ENCODE data around the gene ENTHD1. TPM values are rescaled to one million over a fixed set of nuclear protein-coding genes. Genes with fewer than 3 reads are reported as not detected.

Gene ENTHD1
- total and polyA plus RNA-seq, 8 donors = not detected

- no peaks in the 10 kb centered on the region for H3K9me3 ChIP-seq
- 63 to 79% (median 71%) methylated on average over 6 of the region's 6 CpGs for WGBS, 5 donors
- no peak for DNase-seq
- intact Hi-C loops (cut with DNase I; ENCODE audit: low total_unique reads) = no loop called here
- H3K27me3 ChIP-seq = peaks cover 0 to 10% (median 4%) of the 10 kb centered on the region in 3 donors
- H3K4me3 ChIP-seq = no peak overlapping the region
- no peaks in the 10 kb centered on the region for H3K36me3 ChIP-seq
- TF ChIP-seq POLR2AphosphoS5 (IDR thresholded peaks at IDR 0.05) (no peak), EP300 (IDR thresholded peaks at IDR 0.05) (no peak), POLR2A (IDR thresholded peaks at IDR 0.05) (no peak), CTCF (IDR thresholded peaks at IDR 0.05) (no peak)
- H3K4me1 ChIP-seq = peaks cover 0 to 11% (median 0%) of the 10 kb centered on the region in 4 donors
- H3K27ac ChIP-seq = no peak overlapping the region
Measured at GRCh38 chr22:39936523-39937145, 43.1 kb upstream of the ENTHD1 start.

DNA sequence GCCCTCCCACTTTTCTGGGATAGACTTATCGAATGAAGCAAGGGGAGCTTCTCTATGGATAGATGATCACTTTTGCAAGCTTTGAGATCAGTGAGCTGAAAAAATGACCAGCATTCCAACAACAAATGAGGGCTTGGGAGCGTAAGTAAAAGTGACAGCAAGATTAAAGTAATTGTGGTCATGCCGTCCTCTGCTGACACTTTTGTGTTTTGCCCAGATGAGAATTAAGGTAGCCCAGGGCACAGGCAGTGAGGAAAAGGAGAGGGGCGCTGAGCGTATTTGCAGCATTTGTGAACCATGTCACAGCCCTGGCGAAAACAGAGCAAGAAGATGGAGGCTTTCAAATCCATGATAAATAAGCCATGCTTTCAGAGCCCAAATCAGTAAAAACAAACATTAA lies 42.1 kb upstream of the ENTHD1 start:
- no peak for TF ChIP-seq EP300 (IDR thresholded peaks at IDR 0.05)
- TF ChIP-seq CTCF (IDR thresholded peaks at IDR 0.05) = no peak
- TF ChIP-seq POLR2AphosphoS5 (IDR thresholded peaks at IDR 0.05) = no peak
- TF ChIP-seq POLR2A (IDR thresholded peaks at IDR 0.05) = no peak
- Histone ChIP-seq H3K4me3 (no peak overlapping the region), H3K4me1 (peaks cover 0 to 11% (median 0%) of the 10 kb centered on the region in 4 donors), H3K36me3 (no peaks in the 10 kb centered on the region), H3K27me3 (peaks cover 0 to 18% (median 4%) of the 10 kb centered on the region in 3 donors), H3K27ac (no peak overlapping the region), H3K9me3 (no peaks in the 10 kb centered on the region)
- intact Hi-C loops (cut with DNase I; ENCODE audit: low total_unique reads) = no loop called here
- no peak for DNase-seq
- WGBS, 5 donors = 31 to 47% (median 40%) methylated on average over 6 of the region's 6 CpGs

GRCh38 chr22:39935116-39935515 lies 41.6 kb upstream of the ENTHD1 start:
- peaks cover 0 to 11% (median 0%) of the 10 kb centered on the region in 4 donors for H3K4me1 ChIP-seq
- intact Hi-C loops (cut with DNase I; ENCODE audit: low total_unique reads) = no loop called here
- H3K9me3 ChIP-seq = no peaks in the 10 kb centered on the region
- WGBS, 5 donors = 51 to 66% (median 61%) methylated on average over 4 of the region's 4 CpGs
- no peak overlapping the region for H3K4me3 ChIP-seq
- H3K36me3 ChIP-seq = no peaks in the 10 kb centered on the region
- no peak for DNase-seq
- peaks cover 0 to 23% (median 4%) of the 10 kb centered on the region in 3 donors for H3K27me3 ChIP-seq
- TF ChIP-seq CTCF (IDR thresholded peaks at IDR 0.05) (no peak), EP300 (IDR thresholded peaks at IDR 0.05) (no peak), POLR2A (IDR thresholded peaks at IDR 0.05) (no peak), POLR2AphosphoS5 (IDR thresholded peaks at IDR 0.05) (no peak)
- H3K27ac ChIP-seq = no peak overlapping the region

- no peak for DNase-seq
- Histone ChIP-seq H3K9me3 (no peaks in the 10 kb centered on the region), H3K27me3 (peaks cover 0 to 30% (median 4%) of the 10 kb centered on the region in 3 donors)
Measured at GRCh38 chr22:39933741-39934140, 40.2 kb upstream of the ENTHD1 start.

More at GRCh38 chr22:39933741-39934140, 40.2 kb upstream of the ENTHD1 start:
- no peak overlapping the region for H3K27ac ChIP-seq
- H3K4me3 ChIP-seq = no peak overlapping the region
- intact Hi-C loops (cut with DNase I; ENCODE audit: low total_unique reads) = no loop called here
- TF ChIP-seq POLR2AphosphoS5 (IDR thresholded peaks at IDR 0.05) = no peak
- TF ChIP-seq EP300 (IDR thresholded peaks at IDR 0.05) = no peak
- TF ChIP-seq CTCF (IDR thresholded peaks at IDR 0.05) = no peak
- TF ChIP-seq POLR2A (IDR thresholded peaks at IDR 0.05) = no peak
- no peaks in the 10 kb centered on the region for H3K36me3 ChIP-seq
- peaks cover 0 to 17% (median 4%) of the 10 kb centered on the region in 4 donors for H3K4me1 ChIP-seq
- WGBS, 5 donors = 75 to 91% (median 84%) methylated on average over 8 of the region's 8 CpGs

All from stomach (tissue), 9 donors.